Neural progenitor cell (in vitro differentiated cells): Measurements from ENCODE around the gene VWA5B1. TPM values are rescaled to one million over a fixed set of nuclear protein-coding genes. Genes with fewer than 3 reads are reported as not detected.
A peak's percentile ranks its signal among the peaks of the same experiment; 100 is the strongest.
"Not testable (repeated sequence)": the region's sequence is repeated elsewhere in the genome, so short reads cannot be mapped to it uniquely, and the experiment has no call there.

Experiments
- DNase-seq: peaks from one replicate; pipeline ENCODE4 v3.0.0-alpha.2; 2016; ENCODE audit warnings: low spot score
- H2AFZ ChIP-seq: fragments of 200-600 bp; sonication (generic); replicated peaks from 2 replicates; pipeline ENCODE4 v1.6.1; 2016; ENCODE audit warnings: antibody characterized with exemption
- H3F3A ChIP-seq: fragments of 200-600 bp; sonication (generic); 2 replicates; pipeline ENCODE4 v1.6.1; 2016; ENCODE audit warnings: antibody characterized with exemption, low read depth
- H3K27ac ChIP-seq: fragments of 200-600 bp; sonication (generic); 2 replicates; pipeline ENCODE4 v1.5.1; 2016; ENCODE audit warnings: mild to moderate bottlenecking
- H3K27me3 ChIP-seq: fragments of 200-600 bp; sonication (generic); 2 replicates; pipeline ENCODE4 v1.6.1; 2016; ENCODE audit warnings: mild to moderate bottlenecking, moderate library complexity
- H3K36me3 ChIP-seq: fragments of 200-600 bp; sonication (generic); 2 replicates; pipeline ENCODE4 v1.5.1; 2016
- H3K4me1 ChIP-seq: fragments of 200-600 bp; sonication (generic); 2 replicates; pipeline ENCODE4 v1.6.1; 2016; ENCODE audit warnings: mixed run types
- H3K4me2 ChIP-seq: fragments of 200-600 bp; sonication (generic); 2 replicates; pipeline ENCODE4 v1.6.1; 2016
- H3K4me3 ChIP-seq: fragments of 200-600 bp; sonication (generic); 2 replicates; pipeline ENCODE4 v1.5.1; 2016
- H3K79me2 ChIP-seq: fragments of 200-600 bp; sonication (generic); 2 replicates; pipeline ENCODE4 v1.6.1; 2016; ENCODE audit warnings: low read depth
- H3K9ac ChIP-seq: fragments of 200-600 bp; sonication (generic); 2 replicates; pipeline ENCODE4 v1.6.1; 2016
- H3K9me3 ChIP-seq: fragments of 200-600 bp; sonication (generic); 2 replicates; pipeline ENCODE4 v1.5.1; 2016; ENCODE audit warnings: low read depth
- H4K20me1 ChIP-seq: fragments of 200-600 bp; sonication (generic); 2 replicates; pipeline ENCODE4 v1.6.1; 2016; ENCODE audit warnings: low read depth
- H3K27ac Mint-ChIP-seq: 3 replicates; pipeline ENCODE4 v1.8.0; 2021; ENCODE audit warnings: mixed read lengths
- H3K27me3 Mint-ChIP-seq: 2 replicates; pipeline ENCODE4 v1.8.0; 2022; ENCODE audit warnings: low read depth, mild to moderate bottlenecking, inconsistent platforms, moderate library complexity, mixed read lengths; ENCODE audit not compliant: insufficient read depth
- H3K36me3 Mint-ChIP-seq: 3 replicates; pipeline ENCODE4 v1.8.0; 2021; ENCODE audit warnings: mixed read lengths
- H3K4me1 Mint-ChIP-seq: 3 replicates; pipeline ENCODE4 v1.8.0; 2021; ENCODE audit warnings: mixed read lengths
- H3K4me3 Mint-ChIP-seq: 3 replicates; pipeline ENCODE4 v1.8.0; 2021; ENCODE audit warnings: mild to moderate bottlenecking, moderate library complexity, mixed read lengths
- H3K9me3 Mint-ChIP-seq: 3 replicates; pipeline ENCODE4 v1.8.0; 2020; ENCODE audit warnings: mixed read lengths
- CTCF ChIP-seq: fragments of 200-600 bp; sonication (generic); IDR thresholded peaks from 2 replicates; pipeline ENCODE4 v1.5.1; 2017; ENCODE audit warnings: antibody characterized with exemption, mild to moderate bottlenecking
- EZH2 ChIP-seq: fragments of 200-600 bp; sonication (generic); IDR thresholded peaks from 2 replicates; pipeline ENCODE4 v1.6.1; 2017; ENCODE audit warnings: antibody characterized with exemption, mild to moderate bottlenecking, moderate library complexity
- EZH2phosphoT487 ChIP-seq: fragments of 200-600 bp; sonication (generic); IDR thresholded peaks from 2 replicates; pipeline ENCODE4 v1.6.1; 2017; ENCODE audit warnings: antibody characterized with exemption
- total RNA-seq: library from RNA; depleted of rRNA; stranded (reverse); fragments of >200 nt; gene quantifications from 2 replicates; pipeline ENCODE4 v1.2.3, GENCODE V29; 2015; ENCODE audit warnings: low replicate concordance

VWA5B1 gene
- total RNA-seq, 1 donor from 2014 or later: not detected

DNA sequence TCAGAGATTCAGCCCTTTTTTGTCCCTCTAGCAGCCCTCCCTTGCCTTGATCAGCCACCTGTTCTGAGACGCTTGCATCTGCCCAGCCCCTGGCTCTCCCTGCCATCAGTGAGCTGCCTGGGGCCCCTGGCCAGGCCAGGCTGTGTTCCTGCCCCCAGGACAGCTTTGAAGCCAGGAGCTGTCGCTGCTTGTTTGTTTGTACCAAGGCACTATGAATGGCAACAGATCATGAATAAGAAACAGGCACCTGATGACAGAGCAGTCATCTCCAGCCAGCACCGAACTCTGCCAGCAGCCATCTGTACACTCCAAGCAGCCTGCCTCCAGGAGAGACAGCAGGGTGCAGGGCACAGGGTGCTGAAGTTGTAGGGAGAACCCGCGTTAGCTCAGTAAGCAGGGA is 8.1 kb upstream of the VWA5B1 start:
- H3K36me3 Mint-ChIP-seq: no peaks in the 10 kb centered on the region
- H3K36me3 ChIP-seq: no peaks in the 10 kb centered on the region
- no peaks in the 10 kb centered on the region for H3K9me3 ChIP-seq
- H3K27ac Mint-ChIP-seq: peak overlapping the region; percentile 61
- DNase-seq: no peak
- no peak overlapping the region for H2AFZ ChIP-seq
- H3K4me3 Mint-ChIP-seq: no peak overlapping the region
- no peaks in the 10 kb centered on the region for H3K79me2 ChIP-seq
- H3K4me1 ChIP-seq: peaks cover 23% of the 10 kb centered on the region
- H3K9ac ChIP-seq: no peak overlapping the region
- no peak overlapping the region for H3K27ac ChIP-seq
- H3K4me3 ChIP-seq: no peak overlapping the region
- TF ChIP-seq EZH2: no peak
- no peak for TF ChIP-seq CTCF
- H3K4me2 ChIP-seq: no peak overlapping the region
- H3K9me3 Mint-ChIP-seq: peaks cover 6% of the 10 kb centered on the region
- peaks cover 21% of the 10 kb centered on the region for H3K27me3 Mint-ChIP-seq
- H3K4me1 Mint-ChIP-seq: peaks cover 26% of the 10 kb centered on the region
- H3F3A ChIP-seq: no peaks in the 10 kb centered on the region
- H4K20me1 ChIP-seq: no peaks in the 10 kb centered on the region
- H3K27me3 ChIP-seq: peaks cover 35% of the 10 kb centered on the region

- H3K4me1 Mint-ChIP-seq: peaks cover 15% of the 10 kb centered on the region
- H3K4me1 ChIP-seq: peaks cover 10% of the 10 kb centered on the region
- no peaks in the 10 kb centered on the region for H3K79me2 ChIP-seq
- H3K9ac ChIP-seq: no peak overlapping the region
- H3K4me2 ChIP-seq: no peak overlapping the region
- peaks cover 50% of the 10 kb centered on the region for H3K27me3 ChIP-seq
- no peak overlapping the region for H3K4me3 Mint-ChIP-seq
- H3F3A ChIP-seq: no peaks in the 10 kb centered on the region
- H3K36me3 ChIP-seq: no peaks in the 10 kb centered on the region
- no peak overlapping the region for H3K4me3 ChIP-seq
- H3K27ac ChIP-seq: no peak overlapping the region
- H3K27me3 Mint-ChIP-seq: peaks cover 29% of the 10 kb centered on the region
- no peaks in the 10 kb centered on the region for H3K36me3 Mint-ChIP-seq
- DNase-seq: no peak
- H3K27ac Mint-ChIP-seq: no peak overlapping the region
- peaks cover 6% of the 10 kb centered on the region for H3K9me3 Mint-ChIP-seq
- no peaks in the 10 kb centered on the region for H4K20me1 ChIP-seq
- H3K9me3 ChIP-seq: no peaks in the 10 kb centered on the region
- TF ChIP-seq EZH2phosphoT487 (no peak), EZH2 (no peak), CTCF (no peak)
- H2AFZ ChIP-seq: no peak overlapping the region
These were observed 6.6 kb upstream of the VWA5B1 start for GRCh38 chr1:20284046-20284445.

DNA sequence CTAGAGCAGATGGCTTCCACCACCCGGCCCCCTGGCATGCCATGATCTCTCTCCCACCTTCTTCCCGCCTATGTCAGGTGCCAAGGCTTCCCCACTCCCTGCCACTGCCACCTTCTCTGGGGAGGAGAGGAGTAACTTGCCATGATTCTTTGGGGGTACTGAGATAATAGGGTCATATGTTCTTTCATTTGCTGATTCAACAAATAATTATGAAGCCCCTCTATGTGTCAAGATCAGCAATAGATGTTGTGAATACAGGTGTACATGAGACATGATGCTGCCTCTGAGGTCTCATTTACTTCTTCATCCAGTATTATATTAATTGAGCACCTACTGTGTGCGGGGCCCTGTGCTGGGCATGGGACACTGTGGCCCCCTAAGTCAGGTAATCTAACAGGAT is 6.0 kb upstream of the VWA5B1 start:
- TF ChIP-seq EZH2phosphoT487 (no peak), CTCF (no peak), EZH2 (no peak)
- Mint-ChIP-seq H3K4me1 (peaks cover 9% of the 10 kb centered on the region), H3K4me3 (no peak overlapping the region), H3K9me3 (peaks cover 6% of the 10 kb centered on the region), H3K27me3 (peaks cover 26% of the 10 kb centered on the region), H3K27ac (no peak overlapping the region), H3K36me3 (no peaks in the 10 kb centered on the region)
- Histone ChIP-seq H3K4me3 (no peak overlapping the region), H4K20me1 (peaks cover 3% of the 10 kb centered on the region), H3K4me2 (no peak overlapping the region), H3K79me2 (no peaks in the 10 kb centered on the region), H3K27me3 (peaks cover 56% of the 10 kb centered on the region), H3K27ac (no peak overlapping the region), H3K9me3 (no peaks in the 10 kb centered on the region), H3K36me3 (no peaks in the 10 kb centered on the region), H3F3A (no peaks in the 10 kb centered on the region), H3K4me1 (peaks cover 7% of the 10 kb centered on the region), H3K9ac (no peak overlapping the region), H2AFZ (no peak overlapping the region)
- DNase-seq: no peak

GRCh38 chr1:20285510-20285909 is 5.2 kb upstream of the VWA5B1 start:
- H3K4me1 ChIP-seq: peaks cover 14% of the 10 kb centered on the region
- H3K27ac Mint-ChIP-seq: no peak overlapping the region
- TF ChIP-seq CTCF (no peak), EZH2 (no peak), EZH2phosphoT487 (no peak)
- no peak for DNase-seq
- no peak overlapping the region for H3K27ac ChIP-seq
- no peak overlapping the region for H2AFZ ChIP-seq
- H3K36me3 ChIP-seq: no peaks in the 10 kb centered on the region
- H3K9me3 ChIP-seq: no peaks in the 10 kb centered on the region
- H3K36me3 Mint-ChIP-seq: no peaks in the 10 kb centered on the region
- peaks cover 60% of the 10 kb centered on the region for H3K27me3 ChIP-seq
- no peak overlapping the region for H3K4me2 ChIP-seq
- H3K79me2 ChIP-seq: no peaks in the 10 kb centered on the region
- H3K27me3 Mint-ChIP-seq: peaks cover 26% of the 10 kb centered on the region
- H3K4me1 Mint-ChIP-seq: peaks cover 16% of the 10 kb centered on the region
- peaks cover 11% of the 10 kb centered on the region for H4K20me1 ChIP-seq
- H3K4me3 ChIP-seq: no peak overlapping the region
- H3K9ac ChIP-seq: no peak overlapping the region
- no peak overlapping the region for H3K4me3 Mint-ChIP-seq
- no peaks in the 10 kb centered on the region for H3F3A ChIP-seq
- H3K9me3 Mint-ChIP-seq: peaks cover 6% of the 10 kb centered on the region

DNA sequence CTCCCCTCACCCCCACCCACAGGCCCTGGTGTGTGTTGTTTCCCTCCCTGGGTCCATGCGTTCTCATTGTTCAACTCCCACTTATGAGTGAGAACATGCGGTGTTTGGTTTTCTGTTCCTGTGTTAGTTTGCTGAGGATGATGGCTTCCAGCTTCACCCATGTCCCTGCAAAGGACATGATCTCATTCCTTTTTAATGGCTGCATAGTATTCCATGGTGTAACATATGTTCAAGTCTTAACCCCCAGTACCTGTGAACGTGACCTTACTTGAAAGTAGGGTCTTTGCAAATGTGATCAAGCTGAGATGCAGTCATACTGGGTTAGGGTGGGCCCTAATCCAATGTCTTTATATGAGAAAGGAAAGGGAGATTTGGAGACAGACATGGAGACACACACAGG is 3.0 kb upstream of the VWA5B1 start:
- H3K4me3 Mint-ChIP-seq, H3K27ac ChIP-seq, H2AFZ ChIP-seq, H3K4me2 ChIP-seq, H3K9me3 ChIP-seq, H3K36me3 Mint-ChIP-seq, H3K36me3 ChIP-seq, H3K79me2 ChIP-seq, H3K9me3 Mint-ChIP-seq, H3K4me3 ChIP-seq, DNase-seq, H3K27ac Mint-ChIP-seq, H3F3A ChIP-seq, H3K9ac ChIP-seq: not testable (repeated sequence)
- peaks cover 24% of the 10 kb centered on the region for H4K20me1 ChIP-seq
- H3K4me1 Mint-ChIP-seq: peaks cover 29% of the 10 kb centered on the region
- H3K4me1 ChIP-seq: peaks cover 18% of the 10 kb centered on the region
- peaks cover 37% of the 10 kb centered on the region for H3K27me3 Mint-ChIP-seq
- H3K27me3 ChIP-seq: peaks cover 80% of the 10 kb centered on the region
